ENCODE data around the gene ELP5. TPM values are rescaled to one million over a fixed set of nuclear protein-coding genes. Genes with fewer than 3 reads are reported as not detected.

Gene ELP5
- total RNA-seq, 1 donor from 2014 or later = 24.9 TPM

- peaks cover 16% of the 10 kb centered on the region for H3K79me2 ChIP-seq (ENCODE audit: insufficient read depth, low read length)
- H3K9ac ChIP-seq (ENCODE audit: low read length) = no peak overlapping the region
- no peak overlapping the region for H3K4me3 ChIP-seq (ENCODE audit: insufficient read depth, low read depth, low read length)
- H4K20me1 ChIP-seq (ENCODE audit: insufficient read depth, low read length) = no peaks in the 10 kb centered on the region
- Mint-ChIP-seq H3K4me1 (ENCODE audit: low read depth, unreplicated experiment) (peaks cover 10% of the 10 kb centered on the region), H3K36me3 (ENCODE audit: low read depth, unreplicated experiment) (peaks cover 15% of the 10 kb centered on the region), H3K27me3 (ENCODE audit: low read depth, unreplicated experiment) (peaks cover 2% of the 10 kb centered on the region), H3K9me3 (ENCODE audit: unreplicated experiment) (no peaks in the 10 kb centered on the region), H3K4me3 (ENCODE audit: unreplicated experiment) (no peak overlapping the region), H3K27ac (ENCODE audit: unreplicated experiment) (no peak overlapping the region)
- peaks cover 10% of the 10 kb centered on the region for H3K4me1 ChIP-seq (ENCODE audit: insufficient read depth, low read length)
- H3K27ac ChIP-seq (ENCODE audit: low read depth, low read length) = no peak overlapping the region
- no peak for FAIRE-seq
- H3K27me3 ChIP-seq (ENCODE audit: insufficient read depth, low read length) = peaks cover 3% of the 10 kb centered on the region
- TF ChIP-seq EZH2 (IDR thresholded peaks at IDR 0.05; ENCODE audit: insufficient read depth, low read length) (no peak), CTCF (IDR thresholded peaks at IDR 0.05; ENCODE audit: insufficient read depth, low read depth, low read length) (no peak)
- H3K4me2 ChIP-seq (ENCODE audit: low read length) = no peak overlapping the region
- no peak for DNase-seq (ENCODE audit: low read depth)
- H3K36me3 ChIP-seq (ENCODE audit: insufficient read depth, low read length) = peaks cover 11% of the 10 kb centered on the region
- H2AFZ ChIP-seq (ENCODE audit: low read depth, low read length) = no peak overlapping the region
- H3K9me3 ChIP-seq (ENCODE audit: insufficient read depth, low read depth, low read length) = no peaks in the 10 kb centered on the region
Observed at GRCh38 chr17:7256766-7257456, 4.9 kb downstream of the ELP5 start.

- DNase-seq (ENCODE audit: low read depth) (no peak), FAIRE-seq (no peak)
- Mint-ChIP-seq H3K4me1 (ENCODE audit: low read depth, unreplicated experiment) (peaks cover 2% of the 10 kb centered on the region), H3K9me3 (ENCODE audit: unreplicated experiment) (no peaks in the 10 kb centered on the region), H3K4me3 (ENCODE audit: unreplicated experiment) (no peak overlapping the region), H3K27me3 (ENCODE audit: low read depth, unreplicated experiment) (peaks cover 14% of the 10 kb centered on the region), H3K36me3 (ENCODE audit: low read depth, unreplicated experiment) (peaks cover 15% of the 10 kb centered on the region), H3K27ac (ENCODE audit: unreplicated experiment) (no peak overlapping the region)
- H3K79me2 ChIP-seq (ENCODE audit: insufficient read depth, low read length) = peaks cover 3% of the 10 kb centered on the region
- no peaks in the 10 kb centered on the region for H3K9me3 ChIP-seq (ENCODE audit: insufficient read depth, low read depth, low read length)
- H3K27ac ChIP-seq (ENCODE audit: low read depth, low read length) = no peak overlapping the region
- TF ChIP-seq CTCF (IDR thresholded peaks at IDR 0.05; ENCODE audit: insufficient read depth, low read depth, low read length) (no peak), EZH2 (IDR thresholded peaks at IDR 0.05; ENCODE audit: insufficient read depth, low read length) (no peak)
- H3K4me2 ChIP-seq (ENCODE audit: low read length) = no peak overlapping the region
- H3K27me3 ChIP-seq (ENCODE audit: insufficient read depth, low read length) = peaks cover 14% of the 10 kb centered on the region
- no peak overlapping the region for H3K4me3 ChIP-seq (ENCODE audit: insufficient read depth, low read depth, low read length)
- H3K9ac ChIP-seq (ENCODE audit: low read length) = no peak overlapping the region
- peaks cover 11% of the 10 kb centered on the region for H3K36me3 ChIP-seq (ENCODE audit: insufficient read depth, low read length)
- peaks cover 12% of the 10 kb centered on the region for H3K4me1 ChIP-seq (ENCODE audit: insufficient read depth, low read length)
- H4K20me1 ChIP-seq (ENCODE audit: insufficient read depth, low read length) = no peaks in the 10 kb centered on the region
- H2AFZ ChIP-seq (ENCODE audit: low read depth, low read length) = no peak overlapping the region
Observed at GRCh38 chr17:7258731-7259554, 6.9 kb downstream of the ELP5 start.
